Upper lobe of left lung (tissue), 4 donors: ENCODE results near the gene FNIP1.

Source experiments
- EP300 ChIP-seq, 4 donors: sonication (generic); formaldehyde crosslinking; IDR thresholded peaks; one replicate each; pipeline ENCODE4 v1.5.1; 2017; ENCODE audit warnings: antibody characterized with exemption in 4 of 4, control low read depth in 2 of 4
- POLR2A ChIP-seq, 4 donors: fragments of 450-650 bp; IDR thresholded peaks; one replicate each; pipeline ENCODE4 v1.5.1; 2016 to 2017; ENCODE audit warnings: antibody characterized with exemption in 4 of 4, mild to moderate bottlenecking in 2 of 4
- POLR2AphosphoS5 ChIP-seq, 2 donors: sonication (generic); formaldehyde crosslinking; IDR thresholded peaks; one replicate each; pipeline ENCODE4 v1.5.1; 2017; ENCODE audit warnings: antibody characterized with exemption in 2 of 2
- TF ChIP-seq, protein P1 (sequence below), 6 experiments: fragments of 450-650 bp in 4 of 6; fragments of 200-600 bp in 2 of 6; sonication (generic) in 2 of 6; IDR thresholded peaks; one replicate each; pipeline ENCODE4 v1.5.1; 2016 to 2019; ENCODE audit warnings: antibody characterized with exemption in 6 of 6

- TF ChIP-seq, protein P1, sequence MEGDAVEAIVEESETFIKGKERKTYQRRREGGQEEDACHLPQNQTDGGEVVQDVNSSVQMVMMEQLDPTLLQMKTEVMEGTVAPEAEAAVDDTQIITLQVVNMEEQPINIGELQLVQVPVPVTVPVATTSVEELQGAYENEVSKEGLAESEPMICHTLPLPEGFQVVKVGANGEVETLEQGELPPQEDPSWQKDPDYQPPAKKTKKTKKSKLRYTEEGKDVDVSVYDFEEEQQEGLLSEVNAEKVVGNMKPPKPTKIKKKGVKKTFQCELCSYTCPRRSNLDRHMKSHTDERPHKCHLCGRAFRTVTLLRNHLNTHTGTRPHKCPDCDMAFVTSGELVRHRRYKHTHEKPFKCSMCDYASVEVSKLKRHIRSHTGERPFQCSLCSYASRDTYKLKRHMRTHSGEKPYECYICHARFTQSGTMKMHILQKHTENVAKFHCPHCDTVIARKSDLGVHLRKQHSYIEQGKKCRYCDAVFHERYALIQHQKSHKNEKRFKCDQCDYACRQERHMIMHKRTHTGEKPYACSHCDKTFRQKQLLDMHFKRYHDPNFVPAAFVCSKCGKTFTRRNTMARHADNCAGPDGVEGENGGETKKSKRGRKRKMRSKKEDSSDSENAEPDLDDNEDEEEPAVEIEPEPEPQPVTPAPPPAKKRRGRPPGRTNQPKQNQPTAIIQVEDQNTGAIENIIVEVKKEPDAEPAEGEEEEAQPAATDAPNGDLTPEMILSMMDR (IDR thresholded peaks at IDR 0.05): no peak
- no peak for TF ChIP-seq POLR2A (IDR thresholded peaks at IDR 0.05)
- no peak for TF ChIP-seq EP300 (IDR thresholded peaks at IDR 0.05)
- no peak for TF ChIP-seq POLR2AphosphoS5 (IDR thresholded peaks at IDR 0.05)
Measured at GRCh38 chr5:131782717-131783116, 14.1 kb downstream of the FNIP1 start.
